HepG2 (cell line): ENCODE results near the gene RXFP3. TPM values are rescaled to one million over a fixed set of nuclear protein-coding genes. Genes with fewer than 3 reads are reported as not detected.
"Not testable (repeated sequence)": the region's sequence is repeated elsewhere in the genome, so short reads cannot be mapped to it uniquely, and the experiment has no call there.

Source experiments
- ATAC-seq: fragments of 200-7000 bp; cut with Tn5 transposase; 3 replicates; pipeline ENCODE4 v1.9.1; 2020; ENCODE audit warnings: mild to moderate bottlenecking, moderate library complexity
- BruUV-seq: library from RNA; stranded (reverse); fragments of 400-500 nt; replicated peaks from 2 replicates; lab custom pipeline; 2021; lab: Mats Ljungman, UMichigan
- CTCF ChIA-PET: fragments of 300-600 bp; formaldehyde crosslinking; extraction: SDS; loops from one replicate; lab custom pipeline; 2021; ENCODE audit warnings: low total read pairs, inconsistent platforms, low intra/inter-chr PET ratio; lab: Yijun Ruan, JAX
- POLR2A ChIA-PET: fragments of 350-600 bp; sonication (Branson Sonifier 250); formaldehyde crosslinking; loops from one replicate; lab custom pipeline; 2020; ENCODE audit warnings: antibody characterized with exemption, inconsistent platforms; lab: Yijun Ruan, JAX
- DNase-seq: peaks from one replicate; pipeline ENCODE4 v3.0.0-alpha.2; 2015; ENCODE audit warnings: low spot score
- FAIRE-seq: peaks from 3 replicates; lab custom pipeline; 2011; peaks lifted over from hg19 to GRCh38; lab: Jason Lieb, UNC
- H2AFZ ChIP-seq: one replicate; pipeline ENCODE4 v1.6.1; 2011; ENCODE audit warnings: low read length, inconsistent platforms
- H3K27ac ChIP-seq: fragments of 300-600 bp; 3 replicates; pipeline ENCODE4 v1.8.0; 2011; ENCODE audit warnings: mixed run types, mild to moderate bottlenecking, mixed read lengths, low read length, inconsistent platforms; ENCODE audit not compliant: insufficient read depth; ENCODE audit errors: extremely low read length
- H3K27me3 ChIP-seq, 2 experiments: fragments of 200-600 bp in 1 of 2; 2 replicates in 1 of 2; 3 replicates in 1 of 2; pipeline versions ENCODE4 v1.6.0 to v1.8.0; 2011; ENCODE audit warnings: low read length in 2 of 2, mild to moderate bottlenecking in 2 of 2, moderate library complexity in 2 of 2, inconsistent platforms in 1 of 2; ENCODE audit not compliant: insufficient read depth in 2 of 2, control insufficient read depth in 1 of 2
- H3K36me3 ChIP-seq, 2 experiments: fragments of 200-600 bp in 1 of 2; replicated peaks in 1 of 2; 2 replicates in 1 of 2; 3 replicates in 1 of 2; pipeline versions ENCODE4 v1.5.1 to v1.8.0; 2011; ENCODE audit warnings: low read length in 2 of 2, inconsistent platforms in 1 of 2; ENCODE audit not compliant: insufficient read depth in 2 of 2, control insufficient read depth in 1 of 2
- H3K4me1 ChIP-seq: 2 replicates; pipeline ENCODE4 v1.5.1; 2012; ENCODE audit warnings: low read length, inconsistent platforms; ENCODE audit not compliant: insufficient read depth
- H3K4me2 ChIP-seq: 2 replicates; pipeline ENCODE4 v1.6.0; 2011; ENCODE audit warnings: low read depth, low read length, inconsistent platforms
- H3K4me3 ChIP-seq, 3 experiments: fragments of 200-600 bp in 1 of 3; sonication (generic), shearing (Covaris generic) in 1 of 3; replicated peaks in 1 of 3; 2 replicates each; pipeline ENCODE4 v1.5.1; 2011 to 2016; ENCODE audit warnings: low read length in 3 of 3, inconsistent platforms in 2 of 3, low read depth in 2 of 3, mild to moderate bottlenecking in 2 of 3, control low read depth in 1 of 3, mixed read lengths in 1 of 3; ENCODE audit not compliant: insufficient read depth in 1 of 3
- H3K79me2 ChIP-seq: one replicate; pipeline ENCODE4 v1.6.1; 2011; ENCODE audit warnings: low read length, inconsistent platforms; ENCODE audit not compliant: insufficient read depth
- H3K9ac ChIP-seq: 2 replicates; pipeline ENCODE4 v1.6.0; 2011; ENCODE audit warnings: mild to moderate bottlenecking, low read depth, low read length, inconsistent platforms; ENCODE audit not compliant: insufficient read depth
- H3K9me3 ChIP-seq: 2 replicates; pipeline ENCODE4 v1.5.1; 2012; ENCODE audit warnings: mild to moderate bottlenecking, low read length
- H4K20me1 ChIP-seq: 2 replicates; pipeline ENCODE4 v1.6.0; 2011; ENCODE audit warnings: inconsistent platforms, mild to moderate bottlenecking, low read length, moderate library complexity; ENCODE audit not compliant: insufficient read depth
- MAFF ChIP-seq: IDR thresholded peaks from 2 replicates; pipeline ENCODE4 v1.6.1; 2011; ENCODE audit warnings: low read depth, low read length, improper control_type of control experiment
- MAFK ChIP-seq, 2 experiments: IDR thresholded peaks in 1 of 2; conservative IDR thresholded peaks in 1 of 2; 2 replicates each; pipeline ENCODE4 v1.6.1; 2011; ENCODE audit warnings: improper control_type of control experiment in 2 of 2, low read length in 2 of 2
- ZNF841 ChIP-seq: sonication (generic); formaldehyde crosslinking; IDR thresholded peaks from 2 replicates; pipeline ENCODE4 v1.8.1; 2023; ENCODE audit warnings: missing genetic modification reagents, borderline replicate concordance
- WGBS: methylation state at CpG from one replicate; pipeline ENCODE4 v1.1.6; 2017; ENCODE audit warnings: low lambda C conversion rate; 5-methylcytosine and 5-hydroxymethylcytosine counted together
- in situ Hi-C: cut with HindIII; loops from 2 replicates; pipeline ENCODE4 v1.10.0; 2017; ENCODE audit warnings: low pct_unique_long_range_greater_than_20kb; ENCODE audit not compliant: extremely low pct_ligation_motif_present
- intact Hi-C: fragments of 100-400 bp; cut with micrococcal nuclease; formaldehyde crosslinking; loops from one replicate; pipeline ENCODE4 v1.10.0; 2022; ENCODE audit not compliant: unreplicated experiment
- polyA plus RNA-seq, 8 experiments: library from polyadenylated mRNA; depleted of rRNA in 3 of 8; stranded (reverse) in 7 of 8; unstranded in 1 of 8; fragments of >200 nt; fragmentation: Illumina TruSeq in 4 of 8; extraction: Trizol in 4 of 8; gene quantifications; 2 replicates each; pipeline versions ENCODE4 v1.2.1 to v1.2.3, GENCODE V29; 2011 to 2016; ENCODE audit warnings: low read depth in 4 of 8, missing spikeins in 1 of 8, mixed read lengths in 1 of 8; ENCODE audit not compliant: insufficient read depth in 1 of 8
- total RNA-seq, 5 experiments: library from RNA; depleted of rRNA; stranded (reverse); fragments of >200 nt; fragmentation: Illumina TruSeq; extraction: Trizol; gene quantifications; 2 replicates each; pipeline ENCODE4 v1.2.3, GENCODE V29; 2016; ENCODE audit warnings: low read depth in 1 of 5

Gene RXFP3
- total and polyA plus RNA-seq, 2 of the 13 experiments (the other 11 are each of a cell fraction or from before 2014, with no cell fraction given), result not detected

DNA sequence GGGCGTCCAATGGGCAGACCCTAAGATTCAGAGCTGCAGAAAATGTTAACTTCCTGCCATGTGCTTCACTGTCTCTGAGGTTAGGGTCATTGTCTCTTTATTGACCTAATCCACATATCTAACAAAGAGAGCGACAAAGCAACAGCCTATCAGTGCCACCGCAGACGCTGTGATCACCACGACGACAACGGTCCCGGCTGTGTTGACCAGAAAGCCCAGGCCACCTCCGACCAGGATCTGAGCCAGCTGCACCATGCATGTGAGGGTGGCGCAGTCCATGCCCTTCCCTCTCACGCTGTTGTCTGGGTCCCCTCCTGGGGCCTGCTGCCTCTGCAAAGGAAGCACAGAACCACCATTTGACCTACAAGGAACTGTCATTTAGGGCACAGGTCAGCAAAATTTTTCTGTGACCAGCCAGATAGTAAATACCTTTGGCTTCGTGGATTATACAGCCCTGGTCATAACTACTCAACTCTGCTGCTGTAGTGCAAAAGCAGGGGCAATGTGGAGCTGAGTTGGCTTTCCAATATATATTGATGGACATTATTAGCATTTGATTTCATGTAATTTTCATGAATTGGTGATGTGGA is 8.5 kb downstream of the RXFP3 start:
- H4K20me1 ChIP-seq, result no peaks in the 10 kb centered on the region
- CTCF ChIA-PET, result no interaction called here
- no peaks in the 10 kb centered on the region for H3K79me2 ChIP-seq
- H3K27me3 ChIP-seq, result peaks cover 0 to 23% of the 10 kb centered on the region in 2 experiments; a peak in 2 of 5 replicates
- intact Hi-C loops, result no loop called here
- WGBS, result 41% methylated on average over 7 of the region's 12 CpGs
- POLR2A ChIA-PET, result no interaction called here
- TF ChIP-seq MAFF (peak; percentile 53; the same call in 1 of the 2 replicates), ZNF841 (no peak), MAFK (conservative IDR thresholded peaks at IDR 0.05 in 1 of 2, IDR thresholded peaks at IDR 0.05 in 1 of 2; ENCODE audit: low read length in 2 of 2) (peak; percentile 51 to 63; a peak in 3 of 4 replicates)
- H3K4me1 ChIP-seq, result no peaks in the 10 kb centered on the region
- no peak overlapping the region for H2AFZ ChIP-seq
- DNase-seq (no peak), FAIRE-seq (no peak), ATAC-seq (no peak)
- in situ Hi-C loops, result no loop called here
- no peaks in the 10 kb centered on the region for H3K36me3 ChIP-seq
- H3K27ac ChIP-seq, result no peak overlapping the region
- no peak overlapping the region for H3K4me3 ChIP-seq
- H3K4me2 ChIP-seq, result no peak overlapping the region
- H3K9ac ChIP-seq, result no peak overlapping the region
- no peaks in the 10 kb centered on the region for H3K9me3 ChIP-seq
- no TSS peak for BruUV-seq

DNA sequence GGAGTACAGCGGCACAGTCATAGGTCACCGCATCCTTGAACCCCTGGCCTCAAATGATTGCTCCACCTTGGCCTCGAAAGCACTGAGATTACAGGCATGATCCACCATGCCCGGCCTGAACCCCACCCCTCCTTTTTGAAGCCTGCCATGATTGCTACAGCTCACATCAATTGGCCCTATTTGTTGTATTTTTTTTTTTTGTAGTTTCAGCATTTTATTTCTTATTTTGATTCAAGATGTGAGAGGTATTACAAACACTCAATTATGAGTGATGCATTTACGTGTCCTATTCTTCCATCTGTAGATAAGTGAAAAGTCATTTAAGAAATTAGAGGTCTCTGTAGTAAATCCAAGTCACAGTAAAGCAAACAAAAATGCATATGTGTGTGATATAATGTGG is 16.0 kb downstream of the RXFP3 start:
- H4K20me1 ChIP-seq, in situ Hi-C loops, H3K9ac ChIP-seq, intact Hi-C loops, BruUV-seq, H3K4me1 ChIP-seq, H3K36me3 ChIP-seq, H3K9me3 ChIP-seq, H3K4me2 ChIP-seq, FAIRE-seq, ATAC-seq, DNase-seq, H3K27ac ChIP-seq, H2AFZ ChIP-seq, H3K79me2 ChIP-seq, CTCF ChIA-PET, H3K27me3 ChIP-seq, POLR2A ChIA-PET, H3K4me3 ChIP-seq: not testable (repeated sequence)
- 40% methylated on average over 5 of the region's 5 CpGs for WGBS
